Fibroblast of gingiva (primary cell): ENCODE data around the gene PYGO2.

Experiments
- DNase-seq: peaks from one replicate; pipeline ENCODE4 v3.0.0-alpha.2; 2011; ENCODE audit warnings: low read depth

Gene PYGO2

GRCh38 chr1:154943649-154944400, 17.8 kb downstream of the PYGO2 start:
- DNase-seq, result no peak

- no peak for DNase-seq
Measured at GRCh38 chr1:154941333-154942013, 20.1 kb downstream of the PYGO2 start.

- no peak for DNase-seq
Measured at GRCh38 chr1:154940651-154941194, 20.9 kb downstream of the PYGO2 start.

GRCh38 chr1:154940213-154940560, 21.4 kb downstream of the PYGO2 start:
- DNase-seq, result no peak

- no peak for DNase-seq
Measured at GRCh38 chr1:154938604-154939399, 22.8 kb downstream of the PYGO2 start.

GRCh38 chr1:154937988-154938386, 23.6 kb downstream of the PYGO2 start:
- DNase-seq, result no peak

- peak; percentile 96 for DNase-seq
Measured at GRCh38 chr1:154937085-154937987, 24.2 kb downstream of the PYGO2 start.

- DNase-seq, result peak; percentile 96
Measured at GRCh38 chr1:154936555-154937084, 25.0 kb downstream of the PYGO2 start, which contains the start of gene PMVK. Gene PMVK, minus strand, starts transcription at chr1:154936719. Its CDS starts 34 bp downstream, at chr1:154936685.

GRCh38 chr1:154935749-154936554, 25.6 kb downstream of the PYGO2 start:
- DNase-seq, result no peak

- DNase-seq, result no peak
Measured at GRCh38 chr1:154934358-154934948, 27.1 kb downstream of the PYGO2 start.

- no peak for DNase-seq
Measured at GRCh38 chr1:154931940-154932487, 29.6 kb downstream of the PYGO2 start.

GRCh38 chr1:154926201-154926600, 35.4 kb downstream of the PYGO2 start:
- no peak for DNase-seq

GRCh38 chr1:154925335-154926170, 36.0 kb downstream of the PYGO2 start:
- no peak for DNase-seq

- no peak for DNase-seq
Measured at GRCh38 chr1:154923695-154924094, 37.9 kb downstream of the PYGO2 start.

GRCh38 chr1:154913273-154913672, 48.3 kb downstream of the PYGO2 start:
- no peak for DNase-seq

- DNase-seq, result no peak
Measured at GRCh38 chr1:154912755-154913154, 48.8 kb downstream of the PYGO2 start.

- DNase-seq, result no peak
Measured at GRCh38 chr1:154911691-154912550, 49.7 kb downstream of the PYGO2 start.

- no peak for DNase-seq
Measured at GRCh38 chr1:154910851-154911250, 50.7 kb downstream of the PYGO2 start.
